GM19025 (cell line): ENCODE results near the gene CEP41.
A peak's percentile ranks its signal among the peaks of the same experiment; 100 is the strongest.

ENCODE experiments used
- ATAC-seq: cut with Tn5 transposase; IDR thresholded peaks from one replicate; pipeline ENCODE4 v1.9.1; 2021; ENCODE audit warnings: mild to moderate bottlenecking, low read depth, moderate library complexity; ENCODE audit not compliant: unreplicated experiment

Gene CEP41

GRCh38 chr7:130374507-130374906, 66.3 kb downstream of the CEP41 start:
- ATAC-seq, result no peak

- no peak for ATAC-seq
Observed at GRCh38 chr7:130372402-130373165, 68.2 kb downstream of the CEP41 start.

- ATAC-seq, result no peak
Observed at GRCh38 chr7:130371046-130371445, 69.8 kb downstream of the CEP41 start.

- no peak for ATAC-seq
Observed at GRCh38 chr7:130369831-130370550, 70.8 kb downstream of the CEP41 start.

- no peak for ATAC-seq
Observed at GRCh38 chr7:130369110-130369711, 71.6 kb downstream of the CEP41 start.

- no peak for ATAC-seq
Observed at GRCh38 chr7:130367836-130368746, 72.7 kb downstream of the CEP41 start.

GRCh38 chr7:130367088-130367755, 73.6 kb downstream of the CEP41 start:
- no peak for ATAC-seq

- ATAC-seq, result no peak
Observed at GRCh38 chr7:130366564-130366963, 74.3 kb downstream of the CEP41 start.

- ATAC-seq, result no peak
Observed at GRCh38 chr7:130365511-130366441, 75.0 kb downstream of the CEP41 start.

- no peak for ATAC-seq
Observed at GRCh38 chr7:130365088-130365487, 75.7 kb downstream of the CEP41 start.

GRCh38 chr7:130364451-130364850, 76.4 kb downstream of the CEP41 start:
- ATAC-seq, result no peak

GRCh38 chr7:130363026-130363847, 77.6 kb downstream of the CEP41 start:
- peak; percentile 57 for ATAC-seq

GRCh38 chr7:130362251-130362816, 78.5 kb downstream of the CEP41 start:
- no peak for ATAC-seq

GRCh38 chr7:130361681-130362080, 79.1 kb downstream of the CEP41 start:
- ATAC-seq, result no peak

- no peak for ATAC-seq
Observed at GRCh38 chr7:130360518-130360917, 80.3 kb downstream of the CEP41 start.

GRCh38 chr7:130359276-130359857, 81.4 kb downstream of the CEP41 start:
- ATAC-seq, result no peak

GRCh38 chr7:130358471-130358870, 82.3 kb downstream of the CEP41 start:
- no peak for ATAC-seq
